Heart left ventricle (tissue), 13 donors: ENCODE results near the gene DPP8.

Experiments used
- POLR2A ChIP-seq, 2 donors: fragments of 450-650 bp; IDR thresholded peaks; one replicate each; pipeline ENCODE4 v1.6.1; 2017; ENCODE audit warnings: antibody characterized with exemption in 2 of 2, mild to moderate bottlenecking in 2 of 2, moderate library complexity in 2 of 2
- TF ChIP-seq, protein P1 (sequence below), 12 donors: fragments of 200-600 bp; sonication (generic) in 4 of 12; IDR thresholded peaks; one replicate each; pipeline versions ENCODE4 v1.5.0 to v1.8.0; 2018 to 2022; ENCODE audit warnings: antibody characterized with exemption in 12 of 12, mild to moderate bottlenecking in 5 of 12
- donor health status: ischemic (EF 13 %, LVEDD 7.1; RV severe dilation, severe dysfunction).
- donor health status: DM: no; HTN: yes; CAD: no.
- donor health status: DM: no; HTN: no; CAD: no.
- donor health status: ischemic (EF 25% LVEDD 6.9; RV normal size, moderate dysfunction).
- donor health status: ischemic (EF 25% LVEDD 5.7; RV mildly dilated, moderate dysfunction).
- donor health status: ischemic (EF 35%, LVEDD 5.7; RV mildly dilated, moderate dysfunction).
- donor health status: nonischemic (EF 11% LVEDD 7.7; RV severe dilation, severe dysfunction).
- donor health status: DM: yes; HTN: yes; CAD: no.
- donor health status: PGD.
- donor health status: ischemic (EF 29% LVEDD 5.4; RV normal size, mild dysfunction).
- donor health status: nonischemic (EF 23%, LVEDD 6.1; RV moderate dilation, normal function).

DNA sequence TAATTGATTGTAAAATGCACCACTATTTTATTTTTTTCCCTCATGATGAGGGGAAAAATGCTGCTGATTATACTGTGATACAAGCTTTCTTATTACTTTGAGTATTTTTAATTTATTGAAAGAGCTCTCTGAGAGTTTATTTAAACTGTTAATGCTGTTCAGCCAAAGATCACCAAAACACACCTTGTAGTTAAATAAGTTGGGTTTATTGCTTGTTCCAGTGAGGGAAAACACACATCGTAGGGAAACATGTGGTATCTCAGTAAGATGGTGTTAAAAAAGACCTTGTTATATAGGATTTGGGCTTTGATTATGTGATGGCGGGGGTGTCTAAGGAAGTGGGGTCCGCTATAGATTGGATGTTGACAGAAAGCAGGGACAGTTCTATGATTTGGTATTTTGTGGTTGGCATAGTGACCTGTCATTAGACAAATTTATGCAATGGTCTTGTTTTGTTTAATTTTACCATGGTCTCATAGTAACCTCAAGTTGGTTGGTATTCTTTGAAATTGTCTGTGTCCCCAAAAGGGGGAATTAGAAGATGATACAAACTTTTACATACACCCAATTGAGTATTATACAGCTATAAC, 23.8 kb upstream of the DPP8 start:
- TF ChIP-seq, protein P1, sequence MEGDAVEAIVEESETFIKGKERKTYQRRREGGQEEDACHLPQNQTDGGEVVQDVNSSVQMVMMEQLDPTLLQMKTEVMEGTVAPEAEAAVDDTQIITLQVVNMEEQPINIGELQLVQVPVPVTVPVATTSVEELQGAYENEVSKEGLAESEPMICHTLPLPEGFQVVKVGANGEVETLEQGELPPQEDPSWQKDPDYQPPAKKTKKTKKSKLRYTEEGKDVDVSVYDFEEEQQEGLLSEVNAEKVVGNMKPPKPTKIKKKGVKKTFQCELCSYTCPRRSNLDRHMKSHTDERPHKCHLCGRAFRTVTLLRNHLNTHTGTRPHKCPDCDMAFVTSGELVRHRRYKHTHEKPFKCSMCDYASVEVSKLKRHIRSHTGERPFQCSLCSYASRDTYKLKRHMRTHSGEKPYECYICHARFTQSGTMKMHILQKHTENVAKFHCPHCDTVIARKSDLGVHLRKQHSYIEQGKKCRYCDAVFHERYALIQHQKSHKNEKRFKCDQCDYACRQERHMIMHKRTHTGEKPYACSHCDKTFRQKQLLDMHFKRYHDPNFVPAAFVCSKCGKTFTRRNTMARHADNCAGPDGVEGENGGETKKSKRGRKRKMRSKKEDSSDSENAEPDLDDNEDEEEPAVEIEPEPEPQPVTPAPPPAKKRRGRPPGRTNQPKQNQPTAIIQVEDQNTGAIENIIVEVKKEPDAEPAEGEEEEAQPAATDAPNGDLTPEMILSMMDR (IDR thresholded peaks at IDR 0.05), result no peak
- TF ChIP-seq POLR2A (IDR thresholded peaks at IDR 0.05), result no peak
